ENCODE measurements around the gene BLVRA.

DNA sequence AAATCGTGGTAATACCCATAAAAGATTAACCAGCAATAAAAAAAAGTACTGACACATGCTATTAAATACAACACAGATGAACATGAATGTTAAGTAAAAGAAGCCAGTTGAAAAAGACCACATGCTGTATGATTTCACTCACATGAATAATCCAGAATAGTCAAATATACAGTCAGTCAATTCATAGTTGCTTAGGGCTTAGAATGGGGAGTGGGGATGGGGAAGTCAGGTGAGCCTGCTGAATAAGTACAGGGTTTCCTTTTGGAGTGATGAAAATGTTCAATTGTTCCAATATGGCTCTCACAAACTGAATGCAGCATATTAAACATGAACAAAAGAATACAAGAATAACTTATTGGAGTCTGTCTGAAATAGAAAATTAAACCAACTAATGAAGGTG, 31.0 kb upstream of the BLVRA start:
- TF ChIP-seq POLR2AphosphoS5 (IDR thresholded peaks at IDR 0.05; ENCODE audit: low read depth, low read length) (no peak), POLR2A (IDR thresholded peaks at IDR 0.05; ENCODE audit: low read depth, low read length) (no peak), SPI1 (IDR thresholded peaks at IDR 0.05; ENCODE audit: low read depth, low read length) (no peak), TAF1 (IDR thresholded peaks at IDR 0.05; ENCODE audit: low read depth, low read length) (no peak), POU2F2 (IDR thresholded peaks at IDR 0.05; ENCODE audit: low read depth, low read length) (no peak), PAX5 (IDR thresholded peaks at IDR 0.05; ENCODE audit: insufficient read depth, low read length, severe bottlenecking) (no peak)
